ENCODE measurements around the gene QRICH1.

GRCh38 chr3:49108346-49108745 lies 14.5 kb upstream of the QRICH1 start:
- TF ChIP-seq CTCF (IDR thresholded peaks at IDR 0.05; ENCODE audit: insufficient read depth, low read length, poor library complexity, severe bottlenecking) (no peak), EZH2phosphoT487 (conservative IDR thresholded peaks at IDR 0.05; ENCODE audit: low read length) (no peak)

All from SU-DHL-6 (cell line).